ENCODE measurements around the gene ALOX5.
"Not testable (repeated sequence)": the region's sequence is repeated elsewhere in the genome, so short reads cannot be mapped to it uniquely, and the experiment has no call there.

ALOX5 gene

GRCh38 chr10:45461034-45461433 lies 87.0 kb downstream of the ALOX5 start:
- H3K4me3 ChIP-seq (ENCODE audit: low read depth, low read length) = no peak overlapping the region

DNA sequence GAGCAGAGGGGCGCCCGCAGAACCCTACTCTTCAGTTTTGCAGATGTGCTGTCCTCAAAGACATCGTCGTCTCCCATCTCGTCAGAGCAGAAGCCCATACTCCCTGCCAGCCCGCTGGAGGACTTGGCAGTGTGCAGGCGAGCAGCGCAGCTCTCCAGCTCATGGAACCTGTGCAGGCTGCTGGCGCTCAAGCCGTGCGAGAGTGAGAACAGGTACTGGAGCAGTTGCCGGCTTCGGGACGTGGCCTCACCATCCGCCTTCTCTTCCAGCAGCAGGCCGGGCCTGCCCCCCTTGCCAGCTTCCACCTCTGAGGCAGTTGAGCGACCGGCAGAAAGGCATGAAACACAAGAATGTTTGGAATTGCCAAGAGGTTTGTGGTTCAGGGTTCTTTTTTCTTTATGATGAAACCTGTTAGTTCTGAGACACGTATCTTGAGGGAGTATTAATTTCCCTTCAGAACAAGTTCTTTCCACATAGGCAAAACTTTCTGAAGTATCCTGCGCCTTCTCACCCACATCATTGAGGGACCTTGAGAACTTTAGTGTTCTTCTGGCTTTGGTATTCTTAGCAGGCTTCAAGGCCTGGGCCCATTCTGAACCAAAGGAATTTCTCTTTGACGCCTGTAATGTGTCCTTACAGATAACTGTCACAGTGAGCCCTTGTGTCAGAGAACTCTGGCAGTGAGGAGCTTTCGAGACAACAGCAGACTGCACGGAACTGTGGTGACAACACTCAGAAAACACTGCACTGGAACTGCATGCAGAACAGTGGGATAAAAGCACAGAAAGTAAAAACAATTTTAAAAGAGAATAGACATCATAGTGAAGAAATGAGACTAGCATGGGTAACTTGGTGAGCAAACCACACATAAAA lies 89.5 kb downstream of the ALOX5 start:
- H3K4me3 ChIP-seq (ENCODE audit: low read depth, low read length) = no peak overlapping the region

- H3K4me3 ChIP-seq (ENCODE audit: low read depth, low read length) = no peak overlapping the region
Measured at GRCh38 chr10:45464958-45465567, 91.0 kb downstream of the ALOX5 start.

DNA sequence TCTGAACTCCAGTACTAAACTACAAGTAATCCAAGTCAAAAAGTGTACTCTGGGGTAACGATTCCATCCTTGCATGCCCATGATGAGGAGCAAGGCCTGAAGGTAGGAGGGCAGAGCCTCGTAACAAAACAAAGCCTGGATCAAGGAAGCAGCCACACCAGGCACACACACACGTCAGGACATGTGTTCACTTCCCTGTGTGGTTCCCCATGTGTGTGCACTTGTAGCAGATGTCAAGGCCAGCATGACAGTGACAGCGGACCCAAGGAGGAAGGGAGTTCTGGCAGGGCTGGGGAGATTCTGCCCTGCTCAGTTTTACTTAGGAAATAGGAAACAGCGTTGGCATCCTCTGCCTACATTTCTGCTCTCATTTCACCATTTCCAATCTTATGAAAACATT lies 92.8 kb downstream of the ALOX5 start:
- no peak overlapping the region for H3K4me3 ChIP-seq (ENCODE audit: low read depth, low read length)

DNA sequence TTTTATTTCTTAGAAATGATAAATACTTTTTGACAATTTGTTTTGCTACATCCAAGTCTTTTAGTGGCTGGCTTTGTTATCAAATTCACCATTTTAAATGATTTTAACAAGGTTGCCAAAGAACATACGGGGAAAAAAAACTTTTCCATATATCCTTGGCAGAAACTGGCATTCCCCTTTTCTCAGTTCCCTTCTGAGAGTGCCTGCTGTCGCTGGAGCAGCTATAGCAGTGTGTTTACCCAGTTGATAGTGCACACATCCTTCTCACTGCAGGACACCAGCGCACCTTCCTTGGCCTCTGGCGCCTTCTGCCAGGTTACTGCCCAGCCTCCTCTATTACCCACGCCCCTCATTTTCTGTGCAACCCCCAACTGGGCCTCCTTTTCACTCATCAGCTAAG lies 94.1 kb downstream of the ALOX5 start:
- H3K4me3 ChIP-seq (ENCODE audit: low read depth, low read length) = no peak overlapping the region

- no peak overlapping the region for H3K4me3 ChIP-seq (ENCODE audit: low read depth, low read length)
Measured at GRCh38 chr10:45470098-45471012, 96.3 kb downstream of the ALOX5 start.

- H3K4me3 ChIP-seq (ENCODE audit: low read depth, low read length) = no peak overlapping the region
Measured at GRCh38 chr10:45471059-45471458, 97.0 kb downstream of the ALOX5 start.

DNA sequence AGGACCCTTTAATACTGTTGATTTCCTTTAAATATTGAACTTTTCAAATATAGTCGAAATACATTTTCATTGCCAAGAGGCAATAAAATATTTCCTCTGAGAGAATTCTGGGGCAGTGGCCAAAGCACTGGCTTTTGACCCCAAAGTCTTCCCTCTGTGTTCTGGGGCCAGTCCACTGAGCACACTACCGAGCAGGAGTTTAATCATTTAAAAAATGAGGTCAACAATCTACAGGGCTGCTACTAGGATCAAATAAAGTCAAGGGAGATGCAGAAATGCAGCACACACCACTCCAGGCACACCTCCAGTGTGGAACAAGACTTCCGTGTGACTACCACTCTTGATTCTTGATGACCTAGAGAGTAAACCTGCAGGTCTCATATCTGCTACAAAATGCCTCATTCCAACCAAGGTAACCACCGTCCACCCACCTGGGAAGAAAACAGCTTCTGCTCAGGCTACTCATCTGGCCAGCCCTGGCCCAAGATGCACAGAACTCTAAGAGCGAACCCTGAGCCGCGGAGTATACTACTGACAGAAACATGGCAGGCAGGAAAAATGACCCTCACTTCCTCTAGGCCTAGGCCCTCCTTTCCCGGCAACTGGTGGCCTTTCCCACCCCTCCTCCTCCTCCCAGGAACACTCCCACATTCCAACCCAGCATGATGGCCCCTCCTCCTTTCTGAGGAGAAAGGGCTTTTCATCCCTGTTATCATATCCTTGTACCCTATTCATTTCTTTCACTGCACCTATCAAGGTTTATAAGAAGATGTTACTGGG lies 97.7 kb downstream of the ALOX5 start:
- no peak overlapping the region for H3K4me3 ChIP-seq (ENCODE audit: low read depth, low read length)

- H3K4me3 ChIP-seq (ENCODE audit: low read depth, low read length) = no peak overlapping the region
Measured at GRCh38 chr10:45473126-45473525, 99.1 kb downstream of the ALOX5 start.

DNA sequence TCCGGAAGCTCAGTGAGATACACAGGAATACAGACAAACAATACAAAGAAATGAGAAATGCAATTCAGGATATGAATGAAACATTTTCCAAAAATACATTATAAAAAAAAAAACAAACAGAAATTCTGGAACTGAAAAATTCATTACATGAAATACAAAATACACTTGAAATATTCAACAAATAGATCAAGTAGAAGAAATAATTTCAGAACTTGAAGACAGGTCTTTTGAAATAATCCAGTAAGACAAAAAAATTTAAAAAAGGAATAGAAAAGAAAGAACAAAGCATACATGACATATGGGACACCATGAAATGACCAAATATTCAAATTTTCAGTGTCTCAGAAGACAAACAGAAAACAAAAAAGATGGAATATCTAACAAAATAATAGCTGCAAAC lies 102.5 kb downstream of the ALOX5 start:
- no peak overlapping the region for H3K4me3 ChIP-seq (ENCODE audit: low read depth, low read length)

DNA sequence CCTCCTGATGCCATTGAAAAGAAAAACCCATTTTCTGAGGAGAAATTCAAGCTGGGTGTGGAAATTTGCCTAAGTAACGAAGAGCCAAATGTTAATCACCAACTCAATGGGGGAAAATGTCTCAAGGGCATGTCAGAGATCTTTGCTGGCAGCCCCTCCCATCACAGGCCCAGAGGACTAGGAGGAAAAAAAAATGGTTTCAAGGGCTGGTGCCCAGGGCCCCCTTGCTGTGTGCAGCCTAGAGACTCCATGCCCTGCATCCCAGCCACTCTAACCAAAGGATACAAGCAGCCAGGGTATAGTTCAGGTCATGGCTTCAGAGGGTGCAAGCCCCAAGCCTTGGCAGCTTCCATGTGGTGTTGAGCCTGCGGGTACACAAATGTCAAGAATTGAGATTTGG lies 106.3 kb downstream of the ALOX5 start:
- no peak overlapping the region for H3K4me3 ChIP-seq (ENCODE audit: low read depth, low read length)

- not testable (repeated sequence) for H3K4me3 ChIP-seq (ENCODE audit: low read depth, low read length)
Measured at GRCh38 chr10:45481100-45481499, 107.1 kb downstream of the ALOX5 start.

DNA sequence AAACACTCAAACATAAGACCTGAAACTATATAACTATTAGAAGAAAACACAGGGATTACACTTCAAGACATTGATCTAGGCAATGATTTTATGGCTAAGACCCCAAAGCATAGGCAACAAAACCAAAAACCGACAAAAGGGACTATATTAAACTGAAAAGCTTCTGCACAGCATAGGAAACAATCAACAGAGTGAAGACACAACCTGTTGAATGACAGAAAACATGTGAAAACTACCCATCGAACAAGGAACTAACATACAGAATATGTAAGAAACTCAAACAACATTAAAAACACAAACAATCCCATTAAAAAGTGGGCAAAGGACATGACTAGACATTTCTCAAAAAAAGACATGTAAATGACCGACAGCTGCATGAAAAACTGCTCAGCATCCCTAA lies 109.0 kb downstream of the ALOX5 start:
- no peak overlapping the region for H3K4me3 ChIP-seq (ENCODE audit: low read depth, low read length)

GRCh38 chr10:45487735-45488134 lies 113.7 kb downstream of the ALOX5 start:
- H3K4me3 ChIP-seq (ENCODE audit: low read depth, low read length) = no peak overlapping the region

- no peak overlapping the region for H3K4me3 ChIP-seq (ENCODE audit: low read depth, low read length)
Measured at GRCh38 chr10:45488365-45488764, 114.3 kb downstream of the ALOX5 start.

DNA sequence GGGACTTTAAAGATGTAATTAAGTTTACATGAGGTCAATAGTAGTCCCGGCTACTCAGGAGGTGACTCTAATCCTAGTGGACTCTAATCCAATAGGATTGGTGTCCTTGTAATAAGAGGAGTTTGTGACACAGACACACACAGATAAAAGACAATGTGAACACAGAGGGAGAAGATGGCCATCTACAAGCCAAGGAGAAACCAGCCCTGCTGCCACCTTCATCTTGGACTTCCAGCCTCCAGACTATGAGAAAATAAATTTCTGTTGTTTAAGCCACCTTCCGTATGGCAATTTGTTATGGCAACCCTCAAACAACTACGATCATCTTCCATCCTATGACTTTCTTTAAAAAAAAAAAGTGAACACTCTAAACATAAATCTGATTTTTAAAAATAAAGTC lies 116.3 kb downstream of the ALOX5 start:
- H3K4me3 ChIP-seq (ENCODE audit: low read depth, low read length) = no peak overlapping the region

GRCh38 chr10:45491061-45491460 lies 117.0 kb downstream of the ALOX5 start:
- H3K4me3 ChIP-seq (ENCODE audit: low read depth, low read length) = no peak overlapping the region
